ENCODE measurements around the gene PTTG1IP. TPM values are rescaled to one million over a fixed set of nuclear protein-coding genes. Genes with fewer than 3 reads are reported as not detected.

The PTTG1IP gene
- total RNA-seq, 4 donors from 2014 or later = 157 to 552 (median 288) TPM

GRCh38 chr21:44900559-44901251 is 27.2 kb upstream of the PTTG1IP start:
- intact Hi-C loops (cut with DNase I; ENCODE audit: low total_unique reads) = no loop called here
- DNase-seq = no peak
- Histone ChIP-seq H3K27me3 (no peaks in the 10 kb centered on the region), H3K4me3 (no peak overlapping the region), H3K36me3 (no peaks in the 10 kb centered on the region), H3K4me1 (peaks cover 0 to 3% (median 0%) of the 10 kb centered on the region in 4 donors), H3K9me3 (no peaks in the 10 kb centered on the region), H3K27ac (no peak overlapping the region)
- in situ Hi-C loops (cut with MboI; ENCODE audit: low pct_ligation_motif_present in 1 of 4, low pct_unique_long_range_greater_than_20kb in 1 of 4, low sequenced_read_pairs in 3 of 4) = no loop called here
- TF ChIP-seq EP300 (IDR thresholded peaks at IDR 0.05; ENCODE audit: low read depth) = no peak
- no peak for TF ChIP-seq CTCF (IDR thresholded peaks at IDR 0.05)
- no peak for TF ChIP-seq POLR2AphosphoS5 (IDR thresholded peaks at IDR 0.05)
- no peak for TF ChIP-seq POLR2A (IDR thresholded peaks at IDR 0.05)
- 79% methylated on average over 25 of the region's 28 CpGs; no CpG with 5 or more reads in 1 of the 2 donors for WGBS, 2 donors (ENCODE audit: low coverage in 1 of 2)

- intact Hi-C loops (cut with DNase I; ENCODE audit: low total_unique reads) = no loop called here
Observed at GRCh38 chr21:44899768-44900558, 26.5 kb upstream of the PTTG1IP start.

GRCh38 chr21:44898851-44899767 is 25.6 kb upstream of the PTTG1IP start:
- TF ChIP-seq POLR2AphosphoS5 (IDR thresholded peaks at IDR 0.05) = no peak
- no peak for TF ChIP-seq EP300 (IDR thresholded peaks at IDR 0.05; ENCODE audit: low read depth)
- no peak for TF ChIP-seq POLR2A (IDR thresholded peaks at IDR 0.05)
- H3K4me1 ChIP-seq = peaks cover 0 to 3% (median 0%) of the 10 kb centered on the region in 4 donors
- in situ Hi-C loops (cut with MboI; ENCODE audit: low pct_ligation_motif_present in 1 of 4, low pct_unique_long_range_greater_than_20kb in 1 of 4, low sequenced_read_pairs in 3 of 4) = no loop called here
- no peaks in the 10 kb centered on the region for H3K9me3 ChIP-seq
- H3K27me3 ChIP-seq = no peaks in the 10 kb centered on the region
- 75 to 83% methylated on average over 1 to 49 of the region's 49 CpGs for WGBS, 2 donors (ENCODE audit: low coverage in 1 of 2)
- H3K36me3 ChIP-seq = no peaks in the 10 kb centered on the region
- no peak for DNase-seq
- intact Hi-C loops (cut with DNase I; ENCODE audit: low total_unique reads) = no loop called here
- H3K4me3 ChIP-seq = no peak overlapping the region
- no peak overlapping the region for H3K27ac ChIP-seq

More at GRCh38 chr21:44899768-44900558, 26.5 kb upstream of the PTTG1IP start:
- in situ Hi-C loops (cut with MboI; ENCODE audit: low pct_ligation_motif_present in 1 of 4, low pct_unique_long_range_greater_than_20kb in 1 of 4, low sequenced_read_pairs in 3 of 4) = no loop called here
- TF ChIP-seq EP300 (IDR thresholded peaks at IDR 0.05; ENCODE audit: low read depth) = no peak
- TF ChIP-seq CTCF (IDR thresholded peaks at IDR 0.05) = no peak
- no peak for TF ChIP-seq POLR2AphosphoS5 (IDR thresholded peaks at IDR 0.05)
- no peak for TF ChIP-seq POLR2A (IDR thresholded peaks at IDR 0.05)
- Histone ChIP-seq H3K9me3 (no peaks in the 10 kb centered on the region), H3K4me3 (no peak overlapping the region), H3K27me3 (no peaks in the 10 kb centered on the region), H3K27ac (no peak overlapping the region), H3K36me3 (no peaks in the 10 kb centered on the region), H3K4me1 (peaks cover 0 to 3% (median 0%) of the 10 kb centered on the region in 4 donors)
- no peak for DNase-seq
- 77% methylated on average over 37 of the region's 37 CpGs; no CpG with 5 or more reads in 1 of the 2 donors for WGBS, 2 donors (ENCODE audit: low coverage in 1 of 2)

- 63 to 80% methylated on average over 1 to 11 of the region's 13 CpGs for WGBS, 2 donors (ENCODE audit: low coverage in 1 of 2)
- Histone ChIP-seq H3K27ac (peak overlapping the region in 1 of 4 donors; percentile 12), H3K27me3 (no peaks in the 10 kb centered on the region), H3K4me3 (no peak overlapping the region), H3K4me1 (peaks cover 0 to 3% (median 0%) of the 10 kb centered on the region in 4 donors), H3K9me3 (no peaks in the 10 kb centered on the region), H3K36me3 (no peaks in the 10 kb centered on the region)
- TF ChIP-seq CTCF (IDR thresholded peaks at IDR 0.05) (no peak), POLR2AphosphoS5 (IDR thresholded peaks at IDR 0.05) (no peak), POLR2A (IDR thresholded peaks at IDR 0.05) (no peak), EP300 (IDR thresholded peaks at IDR 0.05; ENCODE audit: low read depth) (no peak)
- intact Hi-C loops (cut with DNase I; ENCODE audit: low total_unique reads) (no loop called here), in situ Hi-C loops (cut with MboI; ENCODE audit: low pct_ligation_motif_present in 1 of 4, low pct_unique_long_range_greater_than_20kb in 1 of 4, low sequenced_read_pairs in 3 of 4) (no loop called here)
- no peak for DNase-seq
Observed at GRCh38 chr21:44898011-44898488, 24.6 kb upstream of the PTTG1IP start.

All from transverse colon (tissue), 4 donors.